Nephron progenitor cell (in vitro differentiated cells): ENCODE results near the gene ZBTB24.

ENCODE experiments used
- DNase-seq: peaks from one replicate; pipeline ENCODE4 v3.0.0; 2021
- H3K27ac Mint-ChIP-seq: 2 replicates; pipeline ENCODE4 v1.8.0; 2021; ENCODE audit warnings: mild to moderate bottlenecking, moderate library complexity, mixed read lengths
- H3K27me3 Mint-ChIP-seq: 2 replicates; pipeline ENCODE4 v1.8.0; 2021; ENCODE audit warnings: mild to moderate bottlenecking, low read depth, mixed read lengths; ENCODE audit not compliant: poor library complexity
- H3K36me3 Mint-ChIP-seq: 2 replicates; pipeline ENCODE4 v1.8.0; 2021; ENCODE audit warnings: low read depth, mixed read lengths
- H3K4me1 Mint-ChIP-seq: 2 replicates; pipeline ENCODE4 v1.8.0; 2021; ENCODE audit warnings: mixed read lengths
- H3K4me3 Mint-ChIP-seq: 2 replicates; pipeline ENCODE4 v1.8.0; 2021; ENCODE audit warnings: mild to moderate bottlenecking, moderate library complexity, mixed read lengths
- H3K9me3 Mint-ChIP-seq: 2 replicates; pipeline ENCODE4 v1.8.0; 2021; ENCODE audit warnings: mild to moderate bottlenecking, moderate library complexity, mixed read lengths
- TF ChIP-seq, protein P1 (sequence below): fragments of 200-600 bp; sonication (generic); IDR thresholded peaks from 2 replicates; pipeline ENCODE4 v1.5.0; 2021; ENCODE audit warnings: antibody characterized with exemption

ZBTB24 gene

GRCh38 chr6:109440331-109441068, 42.5 kb downstream of the ZBTB24 start, which contains the start of the genes PPIL6 and SMPD2:
Gene PPIL6 (minus strand): TSS chr6:109440628. CDS start chr6:109440590, 38 bp downstream.
Gene SMPD2 (plus strand): TSS chr6:109440724. CDS start chr6:109441122, 398 bp downstream.
- TF ChIP-seq, protein P1, sequence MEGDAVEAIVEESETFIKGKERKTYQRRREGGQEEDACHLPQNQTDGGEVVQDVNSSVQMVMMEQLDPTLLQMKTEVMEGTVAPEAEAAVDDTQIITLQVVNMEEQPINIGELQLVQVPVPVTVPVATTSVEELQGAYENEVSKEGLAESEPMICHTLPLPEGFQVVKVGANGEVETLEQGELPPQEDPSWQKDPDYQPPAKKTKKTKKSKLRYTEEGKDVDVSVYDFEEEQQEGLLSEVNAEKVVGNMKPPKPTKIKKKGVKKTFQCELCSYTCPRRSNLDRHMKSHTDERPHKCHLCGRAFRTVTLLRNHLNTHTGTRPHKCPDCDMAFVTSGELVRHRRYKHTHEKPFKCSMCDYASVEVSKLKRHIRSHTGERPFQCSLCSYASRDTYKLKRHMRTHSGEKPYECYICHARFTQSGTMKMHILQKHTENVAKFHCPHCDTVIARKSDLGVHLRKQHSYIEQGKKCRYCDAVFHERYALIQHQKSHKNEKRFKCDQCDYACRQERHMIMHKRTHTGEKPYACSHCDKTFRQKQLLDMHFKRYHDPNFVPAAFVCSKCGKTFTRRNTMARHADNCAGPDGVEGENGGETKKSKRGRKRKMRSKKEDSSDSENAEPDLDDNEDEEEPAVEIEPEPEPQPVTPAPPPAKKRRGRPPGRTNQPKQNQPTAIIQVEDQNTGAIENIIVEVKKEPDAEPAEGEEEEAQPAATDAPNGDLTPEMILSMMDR: no peak
- Mint-ChIP-seq H3K27me3 (peaks cover 2% of the 10 kb centered on the region), H3K4me3 (peak within 1 kb of the TSS; percentile 94), H3K36me3 (peaks cover 24% of the 10 kb centered on the region), H3K9me3 (no peaks in the 10 kb centered on the region), H3K4me1 (peaks cover 20% of the 10 kb centered on the region), H3K27ac (peak within 1 kb of the TSS; percentile 85)
- peak; percentile 92 for DNase-seq

- H3K27me3 Mint-ChIP-seq: peaks cover 2% of the 10 kb centered on the region
- peaks cover 14% of the 10 kb centered on the region for H3K36me3 Mint-ChIP-seq
- H3K4me3 Mint-ChIP-seq: no peak overlapping the region
- peaks cover 7% of the 10 kb centered on the region for H3K4me1 Mint-ChIP-seq
- no peak overlapping the region for H3K27ac Mint-ChIP-seq
- TF ChIP-seq, protein P1: no peak
- H3K9me3 Mint-ChIP-seq: no peaks in the 10 kb centered on the region
- DNase-seq: no peak
Measured at GRCh38 chr6:109436041-109436440, 47.0 kb downstream of the ZBTB24 start.

GRCh38 chr6:109434456-109434855, 48.6 kb downstream of the ZBTB24 start:
- no peak overlapping the region for H3K27ac Mint-ChIP-seq
- peaks cover 2% of the 10 kb centered on the region for H3K27me3 Mint-ChIP-seq
- no peak overlapping the region for H3K4me3 Mint-ChIP-seq
- no peaks in the 10 kb centered on the region for H3K9me3 Mint-ChIP-seq
- no peak for DNase-seq
- H3K36me3 Mint-ChIP-seq: peaks cover 11% of the 10 kb centered on the region
- TF ChIP-seq, protein P1: no peak
- H3K4me1 Mint-ChIP-seq: peaks cover 1% of the 10 kb centered on the region

DNA sequence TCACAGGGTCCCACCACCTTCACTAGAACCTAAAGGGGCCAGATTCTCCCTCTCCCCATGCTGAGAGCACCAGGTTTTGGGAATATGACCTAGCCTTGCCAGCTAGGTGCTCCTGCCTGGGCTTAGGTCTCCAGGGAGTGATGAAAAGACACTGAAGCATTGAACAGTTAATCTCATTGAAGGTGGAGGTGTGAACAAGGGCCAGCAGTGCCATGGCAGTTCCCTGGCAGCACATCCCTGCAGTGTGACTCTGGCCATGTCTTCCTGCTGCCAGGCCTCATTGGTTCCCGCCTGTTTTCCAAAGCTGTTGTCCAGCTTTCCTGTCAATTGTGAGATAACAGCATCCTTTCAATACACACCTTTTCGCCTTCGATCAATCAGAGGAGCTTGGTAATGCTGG, 53.5 kb downstream of the ZBTB24 start:
- Mint-ChIP-seq H3K36me3 (no peaks in the 10 kb centered on the region), H3K4me1 (peaks cover 4% of the 10 kb centered on the region), H3K27ac (no peak overlapping the region), H3K9me3 (no peaks in the 10 kb centered on the region), H3K27me3 (peaks cover 2% of the 10 kb centered on the region), H3K4me3 (no peak overlapping the region)
- TF ChIP-seq, protein P1: no peak
- no peak for DNase-seq

DNA sequence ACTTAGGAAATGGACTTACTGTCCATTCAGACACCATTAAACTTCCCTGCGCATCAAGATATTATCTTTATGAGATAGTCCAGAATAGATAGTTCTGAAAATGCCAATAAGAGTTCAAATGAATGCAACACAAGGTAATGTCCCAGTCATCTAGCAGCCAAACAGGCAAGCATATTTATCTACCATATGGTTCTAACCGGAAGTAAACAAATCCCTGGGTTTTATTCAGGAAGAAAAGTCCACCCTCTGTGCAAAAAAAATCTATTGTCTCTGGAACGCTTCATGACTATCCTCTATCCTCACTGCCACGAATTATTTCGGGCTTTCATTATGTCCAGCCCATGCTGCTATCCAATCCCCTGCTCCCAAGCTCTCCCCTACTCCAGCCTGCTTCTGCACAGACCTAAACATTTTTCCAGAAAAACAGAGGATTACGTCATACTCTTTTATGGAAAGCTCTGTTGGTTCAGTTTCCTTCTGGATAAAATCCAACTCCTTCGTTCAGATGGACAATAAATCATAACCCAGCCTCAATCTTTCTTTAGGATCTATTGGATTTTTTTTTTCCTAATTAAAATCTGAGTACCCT, 54.0 kb downstream of the ZBTB24 start:
- Mint-ChIP-seq H3K27ac (no peak overlapping the region), H3K4me1 (peaks cover 7% of the 10 kb centered on the region), H3K9me3 (no peaks in the 10 kb centered on the region), H3K27me3 (peaks cover 2% of the 10 kb centered on the region), H3K4me3 (no peak overlapping the region), H3K36me3 (no peaks in the 10 kb centered on the region)
- DNase-seq: no peak
- TF ChIP-seq, protein P1: no peak
